Stimulated activated CD8-positive, alpha-beta memory T cell treated with anti-CD3 and anti-CD28 coated beads, Interleukin-7, amount 100 ng/mL, for 4 hours (primary cell): ENCODE results near the gene NCK2.

Experiments used
- DNase-seq, 2 donors: peaks; one replicate each; pipeline ENCODE4 v3.0.0-alpha.2; 2020; ENCODE audit warnings: low read depth in 2 of 2

NCK2 gene

GRCh38 chr2:105777031-105777482 lies 32.3 kb downstream of the NCK2 start:
- no peak for DNase-seq

GRCh38 chr2:105777506-105778055 lies 32.9 kb downstream of the NCK2 start:
- DNase-seq = no peak

- DNase-seq = no peak
Measured at GRCh38 chr2:105778080-105778607, 33.4 kb downstream of the NCK2 start.

- no peak for DNase-seq
Measured at GRCh38 chr2:105779394-105779793, 34.7 kb downstream of the NCK2 start.

- DNase-seq = no peak
Measured at GRCh38 chr2:105780606-105781005, 35.9 kb downstream of the NCK2 start.

GRCh38 chr2:105781274-105781978 lies 36.7 kb downstream of the NCK2 start:
- no peak for DNase-seq

GRCh38 chr2:105782123-105782522 lies 37.4 kb downstream of the NCK2 start:
- DNase-seq = no peak

GRCh38 chr2:105782646-105783045 lies 37.9 kb downstream of the NCK2 start:
- no peak for DNase-seq

GRCh38 chr2:105783151-105783738 lies 38.5 kb downstream of the NCK2 start:
- DNase-seq = peak; percentile 43 to 54

GRCh38 chr2:105783972-105784371 lies 39.3 kb downstream of the NCK2 start:
- DNase-seq = no peak

GRCh38 chr2:105784589-105784988 lies 39.9 kb downstream of the NCK2 start:
- DNase-seq = no peak

- DNase-seq = no peak
Measured at GRCh38 chr2:105785095-105785847, 40.6 kb downstream of the NCK2 start.

GRCh38 chr2:105786231-105787230 lies 41.8 kb downstream of the NCK2 start:
- no peak for DNase-seq

- DNase-seq = no peak
Measured at GRCh38 chr2:105787376-105788318, 42.9 kb downstream of the NCK2 start.

GRCh38 chr2:105788670-105789290 lies 44.1 kb downstream of the NCK2 start:
- DNase-seq = no peak

- peak; percentile 45 to 63 for DNase-seq
Measured at GRCh38 chr2:105789745-105790460, 45.2 kb downstream of the NCK2 start.

GRCh38 chr2:105790461-105791149 lies 45.9 kb downstream of the NCK2 start:
- no peak for DNase-seq

- DNase-seq = no peak
Measured at GRCh38 chr2:105791229-105791628, 46.5 kb downstream of the NCK2 start.
